ENCODE results near the gene PLA2G3.
"Not testable (repeated sequence)": the region's sequence is repeated elsewhere in the genome, so short reads cannot be mapped to it uniquely, and the experiment has no call there.

PLA2G3 gene

GRCh38 chr22:31122532-31123291 lies 17.6 kb downstream of the PLA2G3 start, which contains the start of gene INPP5J:
Gene INPP5J, plus strand, starts transcription at chr22:31122966. Its CDS starts 49 bp downstream, at chr22:31123015.
- DNase-seq (ENCODE audit: low read depth in 2 of 2), result no peak

DNA sequence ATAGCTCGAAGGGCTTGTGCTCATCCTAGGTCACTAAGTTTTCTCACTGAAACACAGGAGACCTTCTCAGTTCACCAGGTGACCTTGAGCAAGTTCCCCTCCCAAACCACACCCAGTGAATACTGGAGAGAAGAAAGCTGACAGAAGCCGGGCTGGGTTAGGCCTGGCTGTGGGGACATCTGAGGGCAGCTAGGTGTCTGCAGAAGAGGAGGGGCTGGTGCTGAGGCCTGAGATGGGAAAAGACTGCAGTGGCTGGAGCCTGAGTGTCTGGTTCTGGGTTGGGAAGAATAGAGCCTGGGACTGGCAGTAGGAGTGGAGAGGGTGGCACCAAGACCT lies 18.1 kb downstream of the PLA2G3 start:
- DNase-seq (ENCODE audit: low read depth in 2 of 2), result no peak

GRCh38 chr22:31121403-31121802 lies 18.9 kb downstream of the PLA2G3 start:
- no peak for DNase-seq (ENCODE audit: low read depth in 2 of 2)

DNA sequence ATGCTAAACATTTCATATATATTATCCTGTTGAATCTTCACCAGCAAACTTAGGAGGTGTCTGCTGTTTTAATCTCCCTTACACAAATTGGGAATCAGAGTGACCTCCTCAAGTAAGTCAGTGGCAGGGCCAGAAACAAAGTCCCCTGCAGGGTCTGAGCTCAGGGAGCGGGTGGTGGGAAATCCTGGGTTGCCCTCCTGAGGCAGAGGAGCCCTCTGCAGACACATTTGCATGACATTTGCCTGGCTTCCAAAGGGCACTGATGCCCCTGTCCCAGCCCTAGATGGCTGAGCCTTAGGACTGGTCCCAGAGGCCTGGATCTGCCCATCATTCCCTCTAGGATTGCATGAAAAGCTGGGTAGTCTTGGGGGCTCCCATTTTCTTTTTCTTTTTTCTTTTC lies 19.7 kb downstream of the PLA2G3 start:
- DNase-seq (ENCODE audit: low read depth in 2 of 2), result no peak

- DNase-seq (ENCODE audit: low read depth in 2 of 2), result no peak
Observed at GRCh38 chr22:31120230-31120629, 20.1 kb downstream of the PLA2G3 start.

DNA sequence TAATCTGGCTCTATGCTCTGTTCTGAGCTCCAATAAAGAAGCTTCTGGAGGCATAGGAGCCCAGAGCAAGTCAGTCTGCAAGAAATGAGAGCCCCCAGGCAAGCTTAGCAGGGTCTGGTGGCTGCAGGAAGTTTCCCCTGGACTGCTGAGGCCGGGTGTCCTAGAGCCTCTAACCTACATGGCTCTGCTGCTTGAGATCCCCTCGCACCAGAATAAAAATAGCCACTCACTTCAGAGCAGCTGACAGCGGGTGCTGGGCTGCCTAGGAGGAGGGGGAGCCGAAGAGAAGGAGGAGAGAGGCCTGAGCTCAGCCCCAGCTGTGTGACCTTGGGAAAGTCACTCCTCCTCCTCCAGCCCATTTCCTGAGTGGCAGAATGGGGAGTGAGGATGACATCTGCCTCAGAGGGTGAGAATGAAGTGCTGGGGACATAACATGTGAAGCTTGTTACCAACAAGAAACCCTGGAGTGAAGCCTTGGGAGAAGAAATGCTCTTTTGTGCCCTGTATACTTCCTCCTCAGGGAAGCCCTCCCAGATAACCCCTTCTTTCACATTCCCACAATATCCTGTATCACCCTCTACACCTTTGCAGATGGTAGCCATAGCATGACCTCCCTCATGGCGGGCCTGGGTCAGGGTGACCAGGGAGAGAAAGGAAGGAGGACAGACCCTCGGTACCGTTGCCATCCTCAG lies 21.1 kb downstream of the PLA2G3 start:
- DNase-seq (ENCODE audit: low read depth in 2 of 2), result no peak

DNA sequence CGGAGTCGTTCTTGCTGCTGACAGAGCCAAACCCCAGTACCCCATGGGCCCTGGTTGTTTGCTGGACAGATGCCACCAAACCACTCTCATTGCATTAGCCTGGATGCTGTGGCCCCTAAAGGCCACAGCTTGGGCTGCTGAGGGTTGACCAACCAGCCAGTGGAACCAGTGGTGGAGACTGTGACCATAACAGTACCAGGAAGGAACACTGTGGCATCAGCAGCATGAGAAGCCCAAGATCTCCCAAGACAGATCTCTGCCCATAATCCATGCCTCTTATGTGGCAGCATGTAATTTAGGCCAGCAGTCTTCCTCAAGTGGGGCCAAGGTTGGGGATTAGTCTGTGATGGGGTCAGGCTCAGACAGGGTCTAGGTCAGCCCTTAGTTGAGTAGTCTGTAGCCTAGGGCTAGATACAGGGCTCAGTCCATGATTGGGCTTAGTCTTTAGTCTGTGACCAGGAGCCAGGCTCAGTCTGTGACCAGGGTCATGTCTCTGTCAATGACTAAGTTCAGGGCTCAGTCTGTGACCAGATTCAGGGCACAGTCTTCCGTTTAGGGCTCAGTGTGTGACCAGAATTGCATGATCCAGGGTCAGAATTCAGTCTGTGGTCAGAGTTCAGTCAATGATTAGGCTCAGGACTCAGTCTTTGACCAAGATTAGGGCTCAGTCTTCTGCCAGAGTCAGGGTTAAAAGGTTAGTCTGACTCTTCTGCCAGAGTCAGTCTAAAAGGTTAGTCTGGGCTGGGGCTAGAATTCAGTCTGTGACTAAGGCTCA lies 22.1 kb downstream of the PLA2G3 start:
- DNase-seq (ENCODE audit: low read depth in 2 of 2), result no peak

GRCh38 chr22:31112547-31113091 lies 27.7 kb downstream of the PLA2G3 start:
- not testable (repeated sequence) for DNase-seq (ENCODE audit: low read depth in 2 of 2)

DNA sequence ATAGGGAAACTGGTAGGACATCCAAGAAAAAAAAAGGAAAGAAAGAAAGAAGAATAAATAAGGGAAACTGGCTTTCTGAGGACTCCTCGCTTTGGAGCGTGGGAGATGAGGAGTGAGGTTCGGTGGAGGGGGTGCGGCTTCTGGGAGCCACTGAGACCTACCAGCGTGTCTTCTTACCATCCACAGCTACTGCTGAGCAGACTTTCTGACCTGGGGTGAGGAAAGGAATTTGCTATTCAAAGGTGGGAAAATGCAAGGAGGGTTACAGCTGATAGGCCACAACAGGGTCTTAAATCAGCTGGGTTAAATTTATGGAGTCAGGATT lies 32.5 kb downstream of the PLA2G3 start:
- DNase-seq (ENCODE audit: low read depth in 2 of 2), result no peak

DNA sequence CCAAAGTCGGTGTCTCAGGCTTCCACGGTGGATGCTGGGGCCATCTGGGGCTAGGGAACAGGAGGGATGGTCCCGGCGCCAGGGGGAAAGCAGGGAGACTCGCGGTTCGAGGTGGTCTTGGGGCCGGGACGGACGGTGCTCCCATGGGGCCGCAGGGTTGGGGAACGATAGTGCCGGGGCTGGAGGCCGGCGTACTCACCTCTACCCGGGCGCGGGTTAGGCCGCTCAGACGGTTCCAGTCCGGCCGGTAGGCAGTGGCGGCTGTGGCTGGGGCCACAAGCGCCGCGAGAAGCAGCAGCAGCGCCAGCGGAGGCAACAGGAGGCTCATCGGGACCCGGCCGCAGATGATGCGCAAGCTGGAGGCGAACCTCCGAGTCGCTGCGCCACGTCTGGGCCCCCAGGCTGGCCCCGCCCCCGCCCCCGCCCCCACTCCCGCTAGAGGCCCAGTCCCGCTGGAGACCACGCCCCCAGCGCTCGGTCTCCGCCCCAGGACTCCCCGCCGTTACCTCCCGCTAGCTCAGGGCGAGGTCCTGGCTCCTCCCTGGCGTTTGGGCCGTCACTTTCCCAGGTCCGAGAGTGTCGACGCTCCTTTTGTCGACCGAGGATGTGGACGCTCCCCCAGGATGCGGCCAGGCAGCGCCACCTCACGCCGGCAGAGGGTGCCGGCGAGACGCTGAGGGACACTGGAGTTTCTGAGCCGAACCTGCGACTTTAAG lies 33.0 kb downstream of the PLA2G3 start, which contains the start of gene SELENOM:
Gene SELENOM (minus strand): TSS at position 391 of the 716 bp plus-strand sequence. CDS start 63 bp downstream, at position 328.
- DNase-seq (ENCODE audit: low read depth in 2 of 2), result peak; percentile 84 to 87

DNA sequence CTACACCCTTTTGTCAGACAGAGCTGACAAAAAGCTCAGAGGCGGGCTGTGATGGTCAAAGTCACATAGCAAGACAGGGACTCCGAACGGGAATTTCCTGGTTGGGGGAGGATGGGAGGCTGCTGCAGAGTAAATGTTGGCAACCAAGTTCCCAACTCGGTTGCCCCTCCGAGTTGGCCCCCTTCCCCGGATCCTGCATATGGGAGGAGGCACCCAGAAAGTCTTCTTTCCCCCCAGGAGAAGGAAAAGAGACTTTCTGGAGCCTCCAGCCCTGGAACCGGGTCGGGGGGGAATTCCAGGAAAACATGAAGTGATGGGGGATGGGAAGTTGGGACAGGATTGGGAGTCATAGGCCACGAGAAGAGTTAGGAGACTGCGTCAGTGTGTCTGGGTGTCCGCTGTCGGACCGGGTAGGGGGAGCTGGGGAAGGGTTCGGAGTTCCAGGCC lies 33.6 kb downstream of the PLA2G3 start:
- DNase-seq (ENCODE audit: low read depth in 2 of 2), result no peak

GRCh38 chr22:31106001-31106571 lies 34.2 kb downstream of the PLA2G3 start:
- no peak for DNase-seq (ENCODE audit: low read depth in 2 of 2)

GRCh38 chr22:31105282-31105929 lies 34.9 kb downstream of the PLA2G3 start:
- DNase-seq (ENCODE audit: low read depth in 2 of 2), result no peak

- no peak for DNase-seq (ENCODE audit: low read depth in 2 of 2)
Observed at GRCh38 chr22:31104869-31105268, 35.4 kb downstream of the PLA2G3 start.

DNA sequence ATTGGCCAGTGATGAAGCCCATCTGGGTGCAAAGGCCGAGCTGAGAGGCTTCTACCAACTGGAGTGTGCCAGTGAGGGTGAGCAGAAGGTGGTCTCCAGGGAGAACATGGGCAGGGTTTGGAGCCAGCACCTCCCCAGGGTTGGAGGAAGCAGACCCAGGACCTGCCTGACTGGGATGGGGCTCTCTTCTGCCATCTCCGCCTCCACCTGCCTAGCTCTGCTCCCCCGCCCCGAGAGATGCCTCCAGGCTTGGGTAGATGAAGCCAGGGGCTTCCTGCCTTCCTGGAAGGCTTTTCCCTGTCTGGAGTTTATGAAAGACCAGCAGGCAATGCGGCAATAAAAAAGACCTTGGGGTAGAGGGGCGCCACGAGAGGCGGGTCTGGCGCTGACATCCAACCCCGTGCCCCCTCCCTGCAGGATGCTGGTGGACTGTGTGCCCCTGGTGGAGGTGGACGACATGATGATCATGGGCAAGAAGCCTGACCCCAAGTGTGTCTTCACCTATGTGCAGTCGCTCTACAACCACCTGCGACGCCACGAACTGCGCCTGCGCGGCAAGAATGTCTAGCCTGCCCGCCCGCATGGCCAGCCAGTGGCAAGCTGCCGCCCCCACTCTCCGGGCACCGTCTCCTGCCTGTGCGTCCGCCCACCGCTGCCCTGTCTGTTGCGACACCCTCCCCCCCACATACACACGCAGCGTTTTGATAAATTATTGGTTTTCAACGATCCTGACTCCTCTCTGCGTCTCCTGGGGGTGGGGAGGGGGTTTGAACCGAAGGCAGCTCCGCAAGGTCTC lies 36.2 kb downstream of the PLA2G3 start:
- DNase-seq (ENCODE audit: low read depth in 2 of 2), result no peak

- DNase-seq (ENCODE audit: low read depth in 2 of 2), result no peak
Observed at GRCh38 chr22:31103111-31103510, 37.2 kb downstream of the PLA2G3 start.

DNA sequence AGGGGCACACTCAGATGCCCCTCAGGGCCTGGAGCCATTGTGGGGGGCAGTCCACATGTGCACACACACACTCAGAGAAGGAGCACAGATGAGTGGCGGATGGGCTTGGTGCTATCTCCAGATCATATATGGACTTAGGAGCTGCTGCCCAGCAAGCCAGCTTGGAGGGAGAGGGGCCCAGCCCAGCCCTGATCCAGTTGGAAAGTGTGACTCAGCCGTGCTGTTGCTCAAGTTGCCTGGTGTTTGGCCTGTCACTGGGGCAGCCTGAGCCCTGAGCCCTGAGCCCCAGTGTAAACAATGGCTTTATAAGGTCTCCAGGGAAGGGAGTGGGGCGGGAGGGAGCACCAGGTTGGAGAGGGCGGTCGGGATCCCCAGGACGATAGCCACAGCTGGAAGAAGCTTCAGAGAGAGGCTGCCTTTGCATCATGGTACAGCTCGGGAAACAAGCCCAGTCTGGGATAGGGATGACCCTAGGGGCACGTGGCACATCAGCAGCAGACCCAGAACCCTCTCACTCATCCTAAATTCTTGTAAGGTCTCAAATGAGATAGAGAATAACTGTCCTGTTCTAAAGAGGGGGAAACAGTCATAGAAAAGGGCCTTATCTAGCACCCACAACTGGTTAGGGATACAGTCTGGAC lies 37.7 kb downstream of the PLA2G3 start:
- DNase-seq (ENCODE audit: low read depth in 2 of 2), result no peak

GRCh38 chr22:31100762-31101525 lies 39.4 kb downstream of the PLA2G3 start:
- DNase-seq (ENCODE audit: low read depth in 2 of 2), result no peak

Measured in stimulated activated CD8-positive, alpha-beta memory T cell treated with anti-CD3 and anti-CD28 coated beads, Interleukin-15, amount 100 ng/mL, for 48 hours (primary cell).